Body of pancreas (tissue), 4 donors: ENCODE data around the gene BMERB1. TPM values are rescaled to one million over a fixed set of nuclear protein-coding genes. Genes with fewer than 3 reads are reported as not detected.

Experiments
- ATAC-seq: fragments of 150-250 bp; one replicate; pipeline ENCODE4 v1.9.1; 2016
- DNase-seq, 4 donors: peaks; one replicate each; pipeline ENCODE4 v3.0.0-alpha.2; 2019
- H3K27ac ChIP-seq, 4 donors: fragments of 200-600 bp; sonication (generic); 1 replicate in 3 of 4; 2 replicates in 1 of 4; pipeline versions ENCODE4 v1.5.1 to v1.6.1; 2016 to 2019; ENCODE audit warnings: mild to moderate bottlenecking in 1 of 4, mixed read lengths in 1 of 4, moderate library complexity in 1 of 4
- H3K27me3 ChIP-seq, 2 donors: fragments of 200-600 bp; sonication (generic); one replicate each; pipeline ENCODE4 v1.6.0; 2016; ENCODE audit warnings: mild to moderate bottlenecking in 1 of 2
- H3K36me3 ChIP-seq, 2 donors: fragments of 200-600 bp; sonication (generic); replicated peaks in 1 of 2; 2 replicates each; pipeline ENCODE4 v1.5.1; 2016; ENCODE audit warnings: low read depth in 2 of 2; ENCODE audit not compliant: insufficient read depth in 1 of 2
- H3K4me1 ChIP-seq: fragments of 200-600 bp; sonication (generic); one replicate; pipeline ENCODE4 v1.6.0; 2016
- H3K4me3 ChIP-seq, 2 donors: fragments of 200-600 bp; sonication (generic); 1 replicate in 1 of 2; 2 replicates in 1 of 2; pipeline ENCODE4 v1.5.1; 2016 to 2019
- H3K9me3 ChIP-seq, 3 donors: fragments of 200-600 bp; sonication (generic); 1 replicate in 2 of 3; 2 replicates in 1 of 3; pipeline ENCODE4 v1.5.1; 2016
- CTCF ChIP-seq, 7 experiments: fragments of 450-650 bp in 4 of 7; fragments of 200-600 bp in 3 of 7; sonication (generic) in 3 of 7; IDR thresholded peaks; one replicate each; pipeline ENCODE4 v1.5.1; 2016 to 2019; ENCODE audit warnings: antibody characterized with exemption in 7 of 7
- POLR2A ChIP-seq, 3 donors: fragments of 450-650 bp; IDR thresholded peaks; one replicate each; pipeline ENCODE4 v1.6.1; 2016; ENCODE audit warnings: antibody characterized with exemption in 3 of 3, mild to moderate bottlenecking in 2 of 3
- whole genome bisulfite sequencing, 2 donors: methylation state at CpG; one replicate each; pipeline ENCODE4 v1.1.5; 2017; 5-methylcytosine and 5-hydroxymethylcytosine counted together
- intact Hi-C: fragments of 100-400 bp; cut with DNase I; formaldehyde crosslinking; loops from one replicate; pipeline ENCODE4 v1.15.1; 2023
- total RNA-seq, 2 donors: library from RNA; depleted of rRNA; stranded (reverse); fragments of >200 nt; gene quantifications; one replicate each; pipeline ENCODE4 v1.1.0, GENCODE V29; 2016

Gene BMERB1
- total RNA-seq, 2 donors from 2014 or later: 8.9 to 22.3 TPM

- intact Hi-C loops: loop anchor here (5.0 to 10.0 kb wide), 2 partner anchors 63 to 110 kb away; no protein-coding TSS in a partner anchor
- DNase-seq (no peak), ATAC-seq (no peak)
- no peaks in the 10 kb centered on the region for H3K27me3 ChIP-seq
- no peak overlapping the region for H3K27ac ChIP-seq
- H3K36me3 ChIP-seq: no peaks in the 10 kb centered on the region
- H3K4me3 ChIP-seq: no peak overlapping the region
- no peak for TF ChIP-seq POLR2A (IDR thresholded peaks at IDR 0.05)
- H3K9me3 ChIP-seq: no peaks in the 10 kb centered on the region
- 91 to 94% methylated on average over 3 to 6 of the region's 6 CpGs for WGBS, 2 donors
- H3K4me1 ChIP-seq: peaks cover 11% of the 10 kb centered on the region
Measured at GRCh38 chr16:15547768-15548096, 113.3 kb downstream of the BMERB1 start.

GRCh38 chr16:15548482-15548891 lies 114.1 kb downstream of the BMERB1 start:
- 78 to 83% methylated on average over 3 of the region's 3 CpGs for WGBS, 2 donors

GRCh38 chr16:15552507-15552906 lies 118.1 kb downstream of the BMERB1 start:
- no peaks in the 10 kb centered on the region for H3K4me1 ChIP-seq
- no peak overlapping the region for H3K4me3 ChIP-seq
- DNase-seq (no peak), ATAC-seq (no peak)
- WGBS, 2 donors: 75 to 79% methylated on average over 6 of the region's 6 CpGs
- TF ChIP-seq CTCF (IDR thresholded peaks at IDR 0.05) (no peak), POLR2A (IDR thresholded peaks at IDR 0.05) (no peak)
- no peaks in the 10 kb centered on the region for H3K27me3 ChIP-seq
- H3K9me3 ChIP-seq: no peaks in the 10 kb centered on the region
- no peak overlapping the region for H3K27ac ChIP-seq
- intact Hi-C loops: no loop called here
- H3K36me3 ChIP-seq: no peaks in the 10 kb centered on the region

More at GRCh38 chr16:15548482-15548891, 114.1 kb downstream of the BMERB1 start:
- DNase-seq: no peak
- no peak for TF ChIP-seq CTCF (IDR thresholded peaks at IDR 0.05)
- ATAC-seq: no peak
- Histone ChIP-seq H3K36me3 (no peaks in the 10 kb centered on the region), H3K9me3 (no peaks in the 10 kb centered on the region), H3K27me3 (no peaks in the 10 kb centered on the region), H3K4me3 (no peak overlapping the region), H3K27ac (no peak overlapping the region), H3K4me1 (peaks cover 11% of the 10 kb centered on the region)
- intact Hi-C loops: loop anchor here (5.0 to 10.0 kb wide), 2 partner anchors 64 to 111 kb away; no protein-coding TSS in a partner anchor

- no peak for DNase-seq
- H3K27me3 ChIP-seq: no peaks in the 10 kb centered on the region
- no peak overlapping the region for H3K27ac ChIP-seq
- 85 to 88% methylated on average over 10 of the region's 10 CpGs for WGBS, 2 donors
- H3K4me1 ChIP-seq: no peaks in the 10 kb centered on the region
- intact Hi-C loops: no loop called here
- H3K9me3 ChIP-seq: no peaks in the 10 kb centered on the region
- no peak for TF ChIP-seq CTCF (IDR thresholded peaks at IDR 0.05)
- TF ChIP-seq POLR2A (IDR thresholded peaks at IDR 0.05): no peak
- ATAC-seq: no peak
- H3K4me3 ChIP-seq: no peak overlapping the region
- H3K36me3 ChIP-seq: no peaks in the 10 kb centered on the region
Measured at GRCh38 chr16:15553313-15554088, 119.1 kb downstream of the BMERB1 start.

- no peak for ATAC-seq
- Histone ChIP-seq H3K4me1 (no peaks in the 10 kb centered on the region), H3K27me3 (no peaks in the 10 kb centered on the region), H3K36me3 (no peaks in the 10 kb centered on the region), H3K27ac (no peak overlapping the region), H3K4me3 (no peak overlapping the region), H3K9me3 (no peaks in the 10 kb centered on the region)
- WGBS, 2 donors: 94 to 98% methylated on average over 5 of the region's 5 CpGs
- intact Hi-C loops: no loop called here
- DNase-seq: no peak
- no peak for TF ChIP-seq CTCF (IDR thresholded peaks at IDR 0.05)
- TF ChIP-seq POLR2A (IDR thresholded peaks at IDR 0.05): no peak
Measured at GRCh38 chr16:15556130-15556529, 121.7 kb downstream of the BMERB1 start.
